ENCODE data around the gene RAB5B.
A peak's percentile ranks its signal among the peaks of the same experiment; 100 is the strongest.
"Not testable (repeated sequence)": the region's sequence is repeated elsewhere in the genome, so short reads cannot be mapped to it uniquely, and the experiment has no call there.

The RAB5B gene

GRCh38 chr12:55996715-55997534 lies 23.0 kb downstream of the RAB5B start, which contains the start of gene SUOX:
Gene SUOX (plus strand): TSS chr12:55997276. CDS start chr12:56002222, 4,946 bp downstream.
- Mint-ChIP-seq H3K9me3 (no peaks in the 10 kb centered on the region), H3K4me1 (peaks cover 6% of the 10 kb centered on the region)
- ATAC-seq (replicated peaks; ENCODE audit: extremely low read depth, poor library complexity, severe bottlenecking): peak; percentile 46

GRCh38 chr12:55997535-55997859 lies 23.6 kb downstream of the RAB5B start:
- H3K4me3 Mint-ChIP-seq: no peak overlapping the region
- no peaks in the 10 kb centered on the region for H3K9me3 Mint-ChIP-seq
- peaks cover 6% of the 10 kb centered on the region for H3K4me1 Mint-ChIP-seq
- H3K27ac Mint-ChIP-seq (ENCODE audit: low read depth): no peak overlapping the region
- H3K36me3 Mint-ChIP-seq (ENCODE audit: insufficient read depth): peaks cover 16% of the 10 kb centered on the region
- DNase-seq (ENCODE audit: low spot score in 2 of 2) (no peak), ATAC-seq (replicated peaks; ENCODE audit: extremely low read depth, poor library complexity, severe bottlenecking) (no peak)
- H3K27me3 Mint-ChIP-seq: no peaks in the 10 kb centered on the region

More at GRCh38 chr12:55996715-55997534, 23.0 kb downstream of the RAB5B start, which contains the start of gene SUOX:
- H3K27ac Mint-ChIP-seq (ENCODE audit: low read depth): no peak within 1 kb of the TSS
- DNase-seq (ENCODE audit: low spot score in 2 of 2): no peak
- H3K4me3 Mint-ChIP-seq: no peak within 1 kb of the TSS
- peaks cover 22% of the 10 kb centered on the region for H3K36me3 Mint-ChIP-seq (ENCODE audit: insufficient read depth)
- no peaks in the 10 kb centered on the region for H3K27me3 Mint-ChIP-seq

GRCh38 chr12:55999522-55999921 lies 25.6 kb downstream of the RAB5B start:
- not testable (repeated sequence) for ATAC-seq (replicated peaks; ENCODE audit: extremely low read depth, poor library complexity, severe bottlenecking); H3K27ac Mint-ChIP-seq (ENCODE audit: low read depth); H3K9me3 Mint-ChIP-seq; H3K4me1 Mint-ChIP-seq; DNase-seq (ENCODE audit: low spot score in 2 of 2); H3K27me3 Mint-ChIP-seq; H3K4me3 Mint-ChIP-seq; H3K36me3 Mint-ChIP-seq (ENCODE audit: insufficient read depth)

DNA sequence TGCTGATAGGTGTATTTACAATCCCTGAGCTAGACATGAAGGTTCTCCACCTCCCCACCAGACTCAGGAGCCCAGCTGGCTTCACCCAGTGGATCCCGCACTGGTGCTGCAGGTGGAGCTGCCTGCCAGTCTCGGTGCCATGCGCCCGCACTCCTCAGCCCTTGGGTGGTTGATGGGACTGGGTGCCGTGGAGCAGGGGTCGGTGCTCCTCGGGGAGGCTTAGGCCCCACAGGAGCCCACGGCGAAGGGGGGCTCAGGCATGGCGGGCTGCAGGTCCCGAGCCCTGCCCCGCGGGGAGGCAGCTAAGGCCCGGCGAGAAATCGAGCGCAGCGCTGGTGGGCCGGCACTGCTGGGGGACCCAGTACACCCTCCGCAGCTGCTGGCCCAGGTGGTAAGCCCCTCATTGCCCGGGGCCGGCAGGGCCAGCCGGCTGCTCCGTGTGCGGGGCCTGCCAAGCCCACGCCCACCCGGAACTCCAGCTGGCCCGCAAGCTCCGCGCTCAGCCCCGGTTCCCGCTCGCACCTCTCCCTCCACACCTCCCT lies 26.2 kb downstream of the RAB5B start:
- not testable (repeated sequence) for H3K27ac Mint-ChIP-seq (ENCODE audit: low read depth); H3K36me3 Mint-ChIP-seq (ENCODE audit: insufficient read depth); H3K9me3 Mint-ChIP-seq; DNase-seq (ENCODE audit: low spot score in 2 of 2); ATAC-seq (replicated peaks; ENCODE audit: extremely low read depth, poor library complexity, severe bottlenecking); H3K4me3 Mint-ChIP-seq; H3K27me3 Mint-ChIP-seq; H3K4me1 Mint-ChIP-seq

- no peak overlapping the region for H3K27ac Mint-ChIP-seq (ENCODE audit: low read depth)
- no peaks in the 10 kb centered on the region for H3K27me3 Mint-ChIP-seq
These were observed 27.7 kb downstream of the RAB5B start for GRCh38 chr12:56001487-56002100.

GRCh38 chr12:56003376-56003775 lies 29.5 kb downstream of the RAB5B start:
- H3K27ac Mint-ChIP-seq (ENCODE audit: low read depth); DNase-seq (ENCODE audit: low spot score in 2 of 2); ATAC-seq (replicated peaks; ENCODE audit: extremely low read depth, poor library complexity, severe bottlenecking); H3K4me3 Mint-ChIP-seq; H3K27me3 Mint-ChIP-seq; H3K36me3 Mint-ChIP-seq (ENCODE audit: insufficient read depth); H3K9me3 Mint-ChIP-seq: not testable (repeated sequence)
- peaks cover 12% of the 10 kb centered on the region for H3K4me1 Mint-ChIP-seq

More at GRCh38 chr12:56001487-56002100, 27.7 kb downstream of the RAB5B start:
- Mint-ChIP-seq H3K9me3 (no peaks in the 10 kb centered on the region), H3K36me3 (ENCODE audit: insufficient read depth) (peaks cover 2% of the 10 kb centered on the region), H3K4me1 (no peaks in the 10 kb centered on the region), H3K4me3 (no peak overlapping the region)
- DNase-seq (ENCODE audit: low spot score in 2 of 2) (no peak), ATAC-seq (replicated peaks; ENCODE audit: extremely low read depth, poor library complexity, severe bottlenecking) (no peak)

DNA sequence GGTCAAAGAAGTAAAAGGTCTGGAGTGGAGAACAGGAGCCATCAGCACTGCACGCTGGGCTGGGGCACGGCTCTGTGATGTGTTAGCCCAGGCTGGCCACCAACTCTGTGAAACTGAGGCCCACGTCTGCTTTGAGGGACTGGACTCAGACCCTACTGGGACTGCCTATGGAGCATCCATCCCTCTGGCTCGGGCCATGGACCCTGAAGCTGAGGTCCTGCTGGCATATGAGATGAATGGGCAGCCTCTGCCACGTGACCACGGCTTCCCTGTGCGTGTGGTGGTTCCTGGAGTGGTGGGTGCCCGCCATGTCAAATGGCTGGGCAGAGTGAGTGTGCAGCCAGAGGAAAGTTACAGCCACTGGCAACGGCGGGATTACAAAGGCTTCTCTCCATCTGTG lies 30.3 kb downstream of the RAB5B start:
- Mint-ChIP-seq H3K9me3 (no peaks in the 10 kb centered on the region), H3K36me3 (ENCODE audit: insufficient read depth) (peaks cover 7% of the 10 kb centered on the region), H3K4me3 (no peak overlapping the region), H3K27me3 (no peaks in the 10 kb centered on the region), H3K4me1 (peaks cover 18% of the 10 kb centered on the region), H3K27ac (ENCODE audit: low read depth) (no peak overlapping the region)
- DNase-seq (ENCODE audit: low spot score in 2 of 2) (no peak), ATAC-seq (replicated peaks; ENCODE audit: extremely low read depth, poor library complexity, severe bottlenecking) (no peak)

DNA sequence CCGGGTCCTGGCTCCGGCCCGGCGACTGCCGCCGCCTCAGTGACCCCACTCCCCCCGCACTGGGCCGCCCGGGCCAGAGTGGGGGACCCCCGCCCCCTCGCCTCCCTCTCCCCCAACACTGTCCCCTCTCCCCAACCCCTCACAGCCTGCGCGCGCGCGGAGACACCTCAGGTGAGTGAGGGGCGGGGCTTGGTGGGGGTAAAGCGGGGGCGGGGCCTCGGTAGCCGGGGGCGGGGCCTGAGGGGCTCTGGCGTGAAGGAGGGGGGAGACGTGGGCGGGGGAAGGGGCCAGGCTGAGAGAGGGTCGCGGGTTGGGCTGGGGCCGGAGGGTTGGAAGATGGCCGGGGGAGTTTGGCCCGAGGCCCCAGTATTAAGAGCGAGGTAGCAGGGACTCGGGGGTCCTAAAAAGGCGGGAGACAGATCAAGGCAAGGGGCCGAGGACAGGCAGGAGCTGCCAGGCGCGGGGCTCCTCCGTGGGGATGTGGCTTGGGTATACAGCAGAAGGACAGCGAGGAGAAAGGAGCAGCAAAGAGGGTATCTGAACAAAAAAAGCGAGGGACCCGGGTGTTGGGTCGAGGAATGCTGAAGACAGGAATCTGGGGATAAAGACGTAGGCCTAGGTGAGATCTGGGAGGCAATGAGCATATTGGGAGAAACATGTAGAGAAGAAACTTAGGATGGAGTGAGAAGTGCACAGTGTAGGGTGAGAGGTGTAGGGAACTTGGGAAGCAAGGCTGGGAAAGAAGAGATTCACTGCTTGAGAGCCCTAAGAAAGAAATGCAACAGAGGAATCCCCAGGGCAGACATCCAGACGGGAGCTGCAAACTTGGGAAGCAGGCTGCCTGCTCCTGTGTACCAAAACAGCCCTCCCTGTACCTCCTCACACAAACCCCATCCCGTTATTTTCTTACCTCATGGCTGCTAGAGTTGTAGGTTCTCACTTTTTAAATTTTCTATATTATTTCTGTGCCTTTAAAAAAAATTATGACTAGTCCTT lies 34.0 kb downstream of the RAB5B start:
- H3K27me3 Mint-ChIP-seq: no peaks in the 10 kb centered on the region
- ATAC-seq (replicated peaks; ENCODE audit: extremely low read depth, poor library complexity, severe bottlenecking) (peak; percentile 64), DNase-seq (ENCODE audit: low spot score in 2 of 2) (peak in 1 of 2 donors; percentile 33)
- peaks cover 18% of the 10 kb centered on the region for H3K4me1 Mint-ChIP-seq
- H3K9me3 Mint-ChIP-seq: no peaks in the 10 kb centered on the region
- H3K4me3 Mint-ChIP-seq: peak overlapping the region; percentile 74
- peaks cover 8% of the 10 kb centered on the region for H3K36me3 Mint-ChIP-seq (ENCODE audit: insufficient read depth)
- peak overlapping the region; percentile 58 for H3K27ac Mint-ChIP-seq (ENCODE audit: low read depth)

DNA sequence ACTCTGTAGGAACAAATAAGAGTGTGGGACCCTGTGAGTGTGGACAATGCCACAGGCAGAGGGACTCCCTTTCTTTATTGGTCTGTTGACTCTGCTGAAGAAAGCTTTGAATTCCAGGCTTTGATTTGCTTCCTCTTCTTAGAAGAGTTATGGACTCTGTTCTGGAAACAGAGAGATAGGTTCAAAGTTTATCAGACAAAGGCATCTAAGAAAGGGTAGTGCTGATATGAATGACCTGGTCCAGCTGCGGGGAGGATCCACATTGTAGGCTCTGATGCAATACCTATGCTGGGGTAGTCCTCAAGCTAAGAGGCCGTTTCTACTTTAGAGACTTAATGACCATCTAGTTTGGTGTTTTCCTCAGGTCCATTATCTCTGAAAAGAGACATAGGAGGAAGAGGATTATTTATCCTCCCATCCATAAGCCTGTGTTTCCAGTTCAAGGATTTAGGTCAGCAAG lies 36.3 kb downstream of the RAB5B start:
- no peaks in the 10 kb centered on the region for H3K27me3 Mint-ChIP-seq
- H3K27ac Mint-ChIP-seq (ENCODE audit: low read depth): no peak overlapping the region
- H3K4me1 Mint-ChIP-seq: peaks cover 18% of the 10 kb centered on the region
- DNase-seq (ENCODE audit: low spot score in 2 of 2) (no peak), ATAC-seq (replicated peaks; ENCODE audit: extremely low read depth, poor library complexity, severe bottlenecking) (no peak)
- no peak overlapping the region for H3K4me3 Mint-ChIP-seq
- no peaks in the 10 kb centered on the region for H3K9me3 Mint-ChIP-seq
- peaks cover 6% of the 10 kb centered on the region for H3K36me3 Mint-ChIP-seq (ENCODE audit: insufficient read depth)

- Mint-ChIP-seq H3K27me3 (no peaks in the 10 kb centered on the region), H3K4me3 (no peak overlapping the region), H3K4me1 (peaks cover 18% of the 10 kb centered on the region), H3K27ac (ENCODE audit: low read depth) (no peak overlapping the region), H3K36me3 (ENCODE audit: insufficient read depth) (peaks cover 7% of the 10 kb centered on the region), H3K9me3 (no peaks in the 10 kb centered on the region)
- DNase-seq (ENCODE audit: low spot score in 2 of 2): no peak
- ATAC-seq (replicated peaks; ENCODE audit: extremely low read depth, poor library complexity, severe bottlenecking): no peak
These were observed 37.7 kb downstream of the RAB5B start for GRCh38 chr12:56011509-56012090.

DNA sequence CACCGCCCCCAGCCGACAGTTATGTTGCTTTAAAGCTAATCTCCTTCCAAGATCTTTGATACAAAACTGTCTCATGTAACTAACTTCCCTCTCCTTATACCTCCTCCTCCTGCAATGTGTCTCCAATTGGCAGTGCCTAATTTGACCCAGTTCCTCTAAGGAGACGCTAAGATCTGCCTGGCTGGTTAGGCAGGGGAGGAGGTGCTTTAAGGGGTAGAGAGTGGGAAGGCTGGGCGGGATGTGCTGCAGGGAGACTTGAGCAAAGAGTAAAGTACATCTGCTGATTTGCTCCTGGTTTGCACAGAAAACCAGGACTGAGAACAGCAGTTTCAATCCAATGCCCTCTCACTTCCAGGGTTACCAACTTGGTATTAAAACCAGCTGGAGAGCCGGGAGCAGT lies 39.6 kb downstream of the RAB5B start:
- peaks cover 5% of the 10 kb centered on the region for H3K4me1 Mint-ChIP-seq
- H3K27ac Mint-ChIP-seq (ENCODE audit: low read depth): no peak overlapping the region
- H3K9me3 Mint-ChIP-seq: no peaks in the 10 kb centered on the region
- no peak overlapping the region for H3K4me3 Mint-ChIP-seq
- no peak for DNase-seq (ENCODE audit: low spot score in 2 of 2)
- H3K36me3 Mint-ChIP-seq (ENCODE audit: insufficient read depth): peaks cover 5% of the 10 kb centered on the region
- H3K27me3 Mint-ChIP-seq: no peaks in the 10 kb centered on the region
- ATAC-seq (replicated peaks; ENCODE audit: extremely low read depth, poor library complexity, severe bottlenecking): no peak

DNA sequence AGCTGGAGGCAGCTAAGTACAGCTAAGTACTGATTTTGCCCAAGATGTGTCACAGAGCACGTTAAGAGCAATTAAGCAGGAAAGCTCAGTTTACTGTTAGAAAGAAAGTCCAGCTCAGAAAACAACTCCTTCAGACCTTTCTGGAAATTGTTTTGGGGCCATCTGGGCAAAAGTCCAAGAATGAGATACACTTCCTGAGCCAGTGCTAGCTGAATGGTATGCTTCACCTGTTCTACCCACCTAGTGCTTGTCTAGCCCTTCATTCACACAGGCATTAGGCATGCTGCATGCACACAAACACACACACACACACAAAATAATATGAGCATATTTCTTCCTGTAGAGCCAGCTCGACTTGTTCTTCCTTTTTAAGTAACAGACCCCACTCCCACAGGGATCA lies 40.3 kb downstream of the RAB5B start:
- ATAC-seq (replicated peaks; ENCODE audit: extremely low read depth, poor library complexity, severe bottlenecking) (no peak), DNase-seq (ENCODE audit: low spot score in 2 of 2) (no peak)
- Mint-ChIP-seq H3K27me3 (no peaks in the 10 kb centered on the region), H3K4me3 (no peak overlapping the region), H3K36me3 (ENCODE audit: insufficient read depth) (peaks cover 3% of the 10 kb centered on the region), H3K27ac (ENCODE audit: low read depth) (no peak overlapping the region), H3K4me1 (no peaks in the 10 kb centered on the region), H3K9me3 (no peaks in the 10 kb centered on the region)

All from central memory CD8-positive, alpha-beta T cell (primary cell).